Measurements from ENCODE around the gene SYNGR1. TPM values are rescaled to one million over a fixed set of nuclear protein-coding genes. Genes with fewer than 3 reads are reported as not detected.
"Not testable (repeated sequence)": the region's sequence is repeated elsewhere in the genome, so short reads cannot be mapped to it uniquely, and the experiment has no call there.

The SYNGR1 gene
- total RNA-seq, 1 experiment from 2014 or later: 9.0 TPM

DNA sequence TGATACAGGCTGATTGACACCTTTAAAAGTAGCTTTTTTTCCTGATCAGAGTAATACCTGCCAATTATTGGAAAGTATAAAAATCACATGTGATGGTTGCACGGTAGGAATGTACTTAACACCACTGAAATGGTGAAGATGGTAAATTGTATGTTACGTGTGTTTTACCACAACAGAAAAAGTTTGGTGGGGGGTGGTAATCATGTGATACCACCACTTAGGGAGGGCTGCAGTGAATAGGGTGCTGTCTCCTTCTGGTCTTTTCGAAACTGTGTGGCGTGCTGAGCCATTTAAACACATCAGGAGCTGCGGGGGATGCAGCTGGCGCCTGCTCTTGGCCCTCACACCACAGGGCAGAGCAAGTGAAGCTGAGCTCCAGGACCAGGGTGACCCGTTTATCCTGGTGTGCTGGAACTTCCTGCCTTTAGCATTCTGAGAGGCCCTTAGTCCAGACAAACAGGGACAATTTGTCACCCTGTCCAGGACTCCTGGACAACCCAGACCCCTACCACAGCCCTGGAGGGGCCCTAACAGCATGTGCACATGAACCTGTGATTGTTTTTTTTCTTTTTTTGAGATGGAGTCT is 2.6 kb downstream of the SYNGR1 start:
- CTCF ChIA-PET: no interaction called here
- no peak for ATAC-seq
- Histone ChIP-seq H3K27me3 (ENCODE audit: low read length) (no peaks in the 10 kb centered on the region), H2AFZ (ENCODE audit: low read length) (no peak overlapping the region), H3F3A (ENCODE audit: low read length, unreplicated experiment) (no peaks in the 10 kb centered on the region), H3K4me3 (ENCODE audit: low read length) (no peak overlapping the region), H3K4me1 (ENCODE audit: insufficient read depth, low read length) (0 out of 2 replicates have a peak, but pooled peaks cover 3% of the 10 kb centered on the region), H3K9ac (ENCODE audit: low read length) (no peak overlapping the region), H3K79me2 (ENCODE audit: low read length) (no peaks in the 10 kb centered on the region), H3K4me2 (ENCODE audit: low read length) (no peak overlapping the region), H3K9me3 (ENCODE audit: low read length) (no peaks in the 10 kb centered on the region), H3K36me3 (ENCODE audit: low read depth, low read length) (no peaks in the 10 kb centered on the region), H3K9me2 (replicated peaks; ENCODE audit: low read length) (no peaks in the 10 kb centered on the region), H3K27ac (ENCODE audit: low read length) (no peak overlapping the region), H4K20me1 (ENCODE audit: low read length) (no peaks in the 10 kb centered on the region)
- TF ChIP-seq, protein P1, sequence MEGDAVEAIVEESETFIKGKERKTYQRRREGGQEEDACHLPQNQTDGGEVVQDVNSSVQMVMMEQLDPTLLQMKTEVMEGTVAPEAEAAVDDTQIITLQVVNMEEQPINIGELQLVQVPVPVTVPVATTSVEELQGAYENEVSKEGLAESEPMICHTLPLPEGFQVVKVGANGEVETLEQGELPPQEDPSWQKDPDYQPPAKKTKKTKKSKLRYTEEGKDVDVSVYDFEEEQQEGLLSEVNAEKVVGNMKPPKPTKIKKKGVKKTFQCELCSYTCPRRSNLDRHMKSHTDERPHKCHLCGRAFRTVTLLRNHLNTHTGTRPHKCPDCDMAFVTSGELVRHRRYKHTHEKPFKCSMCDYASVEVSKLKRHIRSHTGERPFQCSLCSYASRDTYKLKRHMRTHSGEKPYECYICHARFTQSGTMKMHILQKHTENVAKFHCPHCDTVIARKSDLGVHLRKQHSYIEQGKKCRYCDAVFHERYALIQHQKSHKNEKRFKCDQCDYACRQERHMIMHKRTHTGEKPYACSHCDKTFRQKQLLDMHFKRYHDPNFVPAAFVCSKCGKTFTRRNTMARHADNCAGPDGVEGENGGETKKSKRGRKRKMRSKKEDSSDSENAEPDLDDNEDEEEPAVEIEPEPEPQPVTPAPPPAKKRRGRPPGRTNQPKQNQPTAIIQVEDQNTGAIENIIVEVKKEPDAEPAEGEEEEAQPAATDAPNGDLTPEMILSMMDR (conservative IDR thresholded peaks at IDR 0.05; ENCODE audit: low read depth, low read length): no peak
- TF ChIP-seq EZH2phosphoT487 (IDR thresholded peaks at IDR 0.05; ENCODE audit: borderline replicate concordance, low read length) (no peak), EZH2 (IDR thresholded peaks at IDR 0.05; ENCODE audit: low read length, unreplicated experiment) (no peak)
- POLR2A ChIA-PET (ENCODE audit: unreplicated experiment): no interaction called here
- no TSS peak for BruUV-seq (replicated peaks)
- DNase-seq: no peak
- intact Hi-C loops (cut with micrococcal nuclease): no loop called here

DNA sequence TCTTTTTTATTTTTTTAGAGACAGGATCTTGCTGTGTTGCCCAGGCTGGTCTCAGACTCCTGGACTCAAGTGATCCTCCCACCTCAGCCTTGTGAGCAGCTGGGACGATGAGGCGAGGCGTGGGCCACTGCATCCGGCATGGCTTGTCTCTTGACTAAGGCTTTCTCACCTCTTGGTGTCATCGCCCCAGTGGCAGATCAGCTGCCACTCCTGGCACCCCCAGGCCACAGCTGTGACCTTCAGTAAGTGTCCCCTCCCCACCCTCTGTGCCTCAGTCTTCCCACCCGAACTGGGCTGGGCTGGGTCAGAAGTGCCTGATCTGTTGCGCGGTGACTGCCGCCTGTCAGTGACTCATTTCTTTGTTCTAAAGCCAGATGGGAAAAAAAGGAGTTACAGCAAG is 3.6 kb downstream of the SYNGR1 start:
- POLR2A ChIA-PET (ENCODE audit: unreplicated experiment): no interaction called here
- no peaks in the 10 kb centered on the region for H3K36me3 ChIP-seq (ENCODE audit: low read depth, low read length)
- BruUV-seq (replicated peaks): no TSS peak
- ATAC-seq: no peak
- H3K27me3 ChIP-seq (ENCODE audit: low read length): no peaks in the 10 kb centered on the region
- H3K9me3 ChIP-seq (ENCODE audit: low read length): no peaks in the 10 kb centered on the region
- H3K9me2 ChIP-seq (replicated peaks; ENCODE audit: low read length): no peaks in the 10 kb centered on the region
- H3K79me2 ChIP-seq (ENCODE audit: low read length): no peaks in the 10 kb centered on the region
- CTCF ChIA-PET: no interaction called here
- no peak overlapping the region for H3K9ac ChIP-seq (ENCODE audit: low read length)
- no peak overlapping the region for H3K27ac ChIP-seq (ENCODE audit: low read length)
- TF ChIP-seq, protein P1 (conservative IDR thresholded peaks at IDR 0.05; ENCODE audit: low read depth, low read length): no peak
- TF ChIP-seq EZH2 (IDR thresholded peaks at IDR 0.05; ENCODE audit: low read length, unreplicated experiment) (no peak), EZH2phosphoT487 (IDR thresholded peaks at IDR 0.05; ENCODE audit: borderline replicate concordance, low read length) (no peak)
- no peak for DNase-seq
- H3K4me3 ChIP-seq (ENCODE audit: low read length): no peak overlapping the region
- H3F3A ChIP-seq (ENCODE audit: low read length, unreplicated experiment): no peaks in the 10 kb centered on the region
- no peak overlapping the region for H2AFZ ChIP-seq (ENCODE audit: low read length)
- intact Hi-C loops (cut with micrococcal nuclease): no loop called here
- H3K4me1 ChIP-seq (ENCODE audit: insufficient read depth, low read length): 0 out of 2 replicates have a peak, but pooled peaks cover 3% of the 10 kb centered on the region
- H3K4me2 ChIP-seq (ENCODE audit: low read length): no peak overlapping the region
- no peaks in the 10 kb centered on the region for H4K20me1 ChIP-seq (ENCODE audit: low read length)

DNA sequence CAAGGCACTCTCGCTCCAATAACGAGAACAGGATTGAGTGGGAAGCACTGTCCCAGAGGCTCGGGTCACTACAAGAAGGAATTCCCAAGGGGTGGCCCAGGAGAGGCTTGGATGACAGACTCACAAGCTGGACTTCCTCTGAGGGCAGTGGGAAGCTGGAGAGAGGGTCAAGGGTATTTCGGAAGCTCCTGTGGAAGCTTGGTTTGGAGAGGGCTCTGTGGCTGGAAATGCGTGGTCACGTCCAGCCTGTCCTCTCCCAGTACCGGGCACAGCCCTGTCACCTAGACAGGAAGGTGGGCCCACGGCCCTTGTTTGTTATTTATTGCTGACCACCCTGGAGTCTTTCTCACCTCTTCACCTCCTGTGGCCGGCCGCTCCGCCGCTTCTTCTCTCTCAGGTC is 5.3 kb downstream of the SYNGR1 start:
- Histone ChIP-seq H3K9me3 (ENCODE audit: low read length) (no peaks in the 10 kb centered on the region), H3K4me2 (ENCODE audit: low read length) (no peak overlapping the region), H3K27ac (ENCODE audit: low read length) (no peak overlapping the region), H3K4me1 (ENCODE audit: insufficient read depth, low read length) (0 out of 2 replicates have a peak, but pooled peaks cover 3% of the 10 kb centered on the region), H3K27me3 (ENCODE audit: low read length) (no peaks in the 10 kb centered on the region), H4K20me1 (ENCODE audit: low read length) (no peaks in the 10 kb centered on the region), H2AFZ (ENCODE audit: low read length) (no peak overlapping the region), H3F3A (ENCODE audit: low read length, unreplicated experiment) (no peaks in the 10 kb centered on the region), H3K79me2 (ENCODE audit: low read length) (no peaks in the 10 kb centered on the region), H3K4me3 (ENCODE audit: low read length) (no peak overlapping the region), H3K9me2 (replicated peaks; ENCODE audit: low read length) (no peaks in the 10 kb centered on the region), H3K9ac (ENCODE audit: low read length) (no peak overlapping the region), H3K36me3 (ENCODE audit: low read depth, low read length) (no peaks in the 10 kb centered on the region)
- BruUV-seq (replicated peaks): no TSS peak
- DNase-seq: no peak
- ATAC-seq: no peak
- ChIA-PET CTCF (no interaction called here), POLR2A (ENCODE audit: unreplicated experiment) (no interaction called here)
- intact Hi-C loops (cut with micrococcal nuclease): no loop called here
- TF ChIP-seq, protein P1 (conservative IDR thresholded peaks at IDR 0.05; ENCODE audit: low read depth, low read length): no peak
- TF ChIP-seq EZH2 (IDR thresholded peaks at IDR 0.05; ENCODE audit: low read length, unreplicated experiment) (no peak), EZH2phosphoT487 (IDR thresholded peaks at IDR 0.05; ENCODE audit: borderline replicate concordance, low read length) (no peak)

DNA sequence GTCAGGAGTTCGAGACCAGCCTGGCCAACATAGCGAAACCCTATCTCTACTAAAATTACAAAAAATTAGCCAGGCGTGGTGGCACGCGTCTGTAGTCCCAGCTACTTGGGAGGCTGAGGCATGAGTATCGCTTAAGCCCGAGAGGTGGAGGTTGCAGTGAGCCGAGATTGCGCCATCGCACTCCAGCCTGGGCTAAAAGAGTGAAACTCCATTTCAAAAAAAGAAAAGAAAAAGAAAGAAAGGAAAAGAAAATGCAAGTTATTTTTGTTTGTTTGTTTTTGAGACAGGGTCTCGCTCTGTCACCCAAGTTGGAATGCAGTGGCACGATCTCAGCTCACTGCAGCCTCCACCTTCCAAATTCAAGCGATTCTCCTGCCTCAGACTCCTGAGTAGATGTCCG is 6.0 kb downstream of the SYNGR1 start:
- H3K79me2 ChIP-seq (ENCODE audit: low read length); H3K9ac ChIP-seq (ENCODE audit: low read length); H3K4me3 ChIP-seq (ENCODE audit: low read length); H4K20me1 ChIP-seq (ENCODE audit: low read length); H3K9me3 ChIP-seq (ENCODE audit: low read length); H3K4me2 ChIP-seq (ENCODE audit: low read length); CTCF ChIA-PET; POLR2A ChIA-PET (ENCODE audit: unreplicated experiment); BruUV-seq (replicated peaks); H3K27me3 ChIP-seq (ENCODE audit: low read length); H3K36me3 ChIP-seq (ENCODE audit: low read depth, low read length); H3F3A ChIP-seq (ENCODE audit: low read length, unreplicated experiment); H2AFZ ChIP-seq (ENCODE audit: low read length); intact Hi-C loops (cut with micrococcal nuclease); H3K4me1 ChIP-seq (ENCODE audit: insufficient read depth, low read length); ATAC-seq; DNase-seq; H3K27ac ChIP-seq (ENCODE audit: low read length); H3K9me2 ChIP-seq (replicated peaks; ENCODE audit: low read length): not testable (repeated sequence)

All from PC-3 (cell line).